ENCODE results near the gene FYB1.

The FYB1 gene

DNA sequence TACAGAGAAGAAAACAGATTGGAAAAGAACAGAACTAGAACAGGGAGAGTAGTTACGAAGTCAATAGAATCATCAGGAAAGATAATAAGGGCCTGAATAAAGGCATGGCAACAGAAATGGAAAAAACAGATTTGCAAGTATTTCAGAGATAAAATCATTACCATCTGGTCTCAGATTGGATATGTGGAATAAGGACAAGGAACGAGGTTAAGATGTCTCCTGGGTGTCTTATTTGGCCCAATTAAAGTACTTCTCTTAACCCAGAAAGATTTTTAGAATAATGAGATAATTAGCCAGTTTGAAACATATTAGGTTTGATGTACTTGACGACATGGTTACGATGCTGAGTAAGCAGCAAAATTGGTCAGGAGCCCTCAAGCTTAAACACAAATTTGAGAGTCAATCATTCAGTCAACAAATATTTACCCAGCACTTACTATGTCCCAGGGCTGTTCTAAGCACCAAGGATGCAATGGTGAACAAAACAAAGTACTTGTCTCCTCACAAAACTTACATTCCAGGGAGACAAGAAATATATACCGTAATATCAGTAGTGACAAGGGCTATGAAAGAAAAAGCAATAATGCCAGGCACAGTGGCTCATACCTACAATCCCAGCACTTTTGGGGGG, 163.5 kb downstream of the FYB1 start:
- DNase-seq (ENCODE audit: low read depth in 3 of 3), result no peak

All from stimulated activated CD4-positive, alpha-beta T cell treated with anti-CD3 and anti-CD28 coated beads, TNF-alpha, amount 100 ng/mL, for 4 hours (primary cell).